NOMO-1 treated with dmso at 0.1 percent for 144 hours (cell line): Measurements from ENCODE around the gene AATK.

ENCODE experiments used
- DNase-seq: peaks from one replicate; lab custom pipeline; 2025; ENCODE audit not compliant: unreplicated experiment; lab: John Stamatoyannopoulos, UW

The AATK gene

GRCh38 chr17:81129711-81130367, 36.2 kb downstream of the AATK start:
- no peak for DNase-seq

- DNase-seq = no peak
Measured at GRCh38 chr17:81129289-81129688, 36.7 kb downstream of the AATK start.

- no peak for DNase-seq
Measured at GRCh38 chr17:81128774-81129173, 37.2 kb downstream of the AATK start.

- no peak for DNase-seq
Measured at GRCh38 chr17:81128338-81128737, 37.7 kb downstream of the AATK start.

GRCh38 chr17:81127526-81128177, 38.4 kb downstream of the AATK start:
- no peak for DNase-seq

GRCh38 chr17:81127133-81127455, 38.9 kb downstream of the AATK start:
- no peak for DNase-seq

GRCh38 chr17:81126281-81127132, 39.5 kb downstream of the AATK start:
- DNase-seq = no peak

GRCh38 chr17:81125573-81126081, 40.4 kb downstream of the AATK start:
- DNase-seq = no peak

GRCh38 chr17:81124377-81124776, 41.6 kb downstream of the AATK start:
- no peak for DNase-seq

GRCh38 chr17:81123052-81124048, 42.7 kb downstream of the AATK start:
- DNase-seq = no peak

GRCh38 chr17:81121841-81122733, 43.9 kb downstream of the AATK start:
- no peak for DNase-seq

GRCh38 chr17:81120695-81121621, 45.1 kb downstream of the AATK start:
- no peak for DNase-seq

- no peak for DNase-seq
Measured at GRCh38 chr17:81120149-81120484, 45.9 kb downstream of the AATK start.

- DNase-seq = no peak
Measured at GRCh38 chr17:81119223-81120148, 46.5 kb downstream of the AATK start.

- DNase-seq = no peak
Measured at GRCh38 chr17:81118308-81119221, 47.5 kb downstream of the AATK start.

GRCh38 chr17:81117672-81118198, 48.3 kb downstream of the AATK start:
- no peak for DNase-seq
